Upper lobe of left lung (tissue), 4 donors: ENCODE data around the gene ATXN7L1.

Experiments
- POLR2AphosphoS5 ChIP-seq, 2 donors: sonication (generic); formaldehyde crosslinking; IDR thresholded peaks; one replicate each; pipeline ENCODE4 v1.5.1; 2017; ENCODE audit warnings: antibody characterized with exemption in 2 of 2
- TF ChIP-seq, protein P1 (sequence below), 6 experiments: fragments of 450-650 bp in 4 of 6; fragments of 200-600 bp in 2 of 6; sonication (generic) in 2 of 6; IDR thresholded peaks; one replicate each; pipeline ENCODE4 v1.5.1; 2016 to 2019; ENCODE audit warnings: antibody characterized with exemption in 6 of 6

DNA sequence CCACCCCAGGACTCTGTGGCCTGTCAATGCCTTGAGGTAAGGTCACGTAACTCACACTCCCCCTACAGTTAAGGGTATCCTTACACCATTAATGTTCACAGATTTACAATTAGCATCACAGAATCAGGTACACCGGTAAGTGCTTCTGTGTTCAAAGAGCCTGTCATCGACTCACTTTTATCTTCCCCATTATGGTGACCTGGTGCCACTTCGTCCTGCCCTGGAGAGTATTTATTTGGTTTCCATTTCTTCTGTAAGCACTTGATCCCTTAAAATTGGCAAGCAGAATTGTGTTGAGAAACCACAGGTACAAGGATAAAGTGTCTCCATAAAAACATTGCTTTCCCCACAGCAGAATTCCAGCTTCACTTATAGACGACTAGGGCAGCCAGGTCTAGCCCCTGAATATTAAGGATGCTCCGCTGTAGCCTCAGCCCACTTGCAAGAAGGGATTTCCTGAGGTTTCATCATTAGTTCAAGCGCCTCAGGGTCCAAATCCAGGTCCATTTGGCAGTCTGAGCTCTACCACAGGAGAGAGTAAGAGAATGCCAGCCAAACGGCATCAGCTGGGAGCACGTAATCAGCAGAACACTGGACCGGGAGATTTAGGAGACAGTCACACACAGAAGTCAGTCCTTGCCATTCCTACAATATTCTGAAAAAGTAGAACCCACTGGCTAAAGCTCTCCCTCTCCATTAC lies 10.1 kb downstream of the ATXN7L1 start:
- TF ChIP-seq, protein P1, sequence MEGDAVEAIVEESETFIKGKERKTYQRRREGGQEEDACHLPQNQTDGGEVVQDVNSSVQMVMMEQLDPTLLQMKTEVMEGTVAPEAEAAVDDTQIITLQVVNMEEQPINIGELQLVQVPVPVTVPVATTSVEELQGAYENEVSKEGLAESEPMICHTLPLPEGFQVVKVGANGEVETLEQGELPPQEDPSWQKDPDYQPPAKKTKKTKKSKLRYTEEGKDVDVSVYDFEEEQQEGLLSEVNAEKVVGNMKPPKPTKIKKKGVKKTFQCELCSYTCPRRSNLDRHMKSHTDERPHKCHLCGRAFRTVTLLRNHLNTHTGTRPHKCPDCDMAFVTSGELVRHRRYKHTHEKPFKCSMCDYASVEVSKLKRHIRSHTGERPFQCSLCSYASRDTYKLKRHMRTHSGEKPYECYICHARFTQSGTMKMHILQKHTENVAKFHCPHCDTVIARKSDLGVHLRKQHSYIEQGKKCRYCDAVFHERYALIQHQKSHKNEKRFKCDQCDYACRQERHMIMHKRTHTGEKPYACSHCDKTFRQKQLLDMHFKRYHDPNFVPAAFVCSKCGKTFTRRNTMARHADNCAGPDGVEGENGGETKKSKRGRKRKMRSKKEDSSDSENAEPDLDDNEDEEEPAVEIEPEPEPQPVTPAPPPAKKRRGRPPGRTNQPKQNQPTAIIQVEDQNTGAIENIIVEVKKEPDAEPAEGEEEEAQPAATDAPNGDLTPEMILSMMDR (IDR thresholded peaks at IDR 0.05), result no peak
- no peak for TF ChIP-seq POLR2AphosphoS5 (IDR thresholded peaks at IDR 0.05)
